ENCODE measurements around the gene CNPY3.
"Not testable (repeated sequence)": the region's sequence is repeated elsewhere in the genome, so short reads cannot be mapped to it uniquely, and the experiment has no call there.

The CNPY3 gene

GRCh38 chr6:42915732-42916131 is 13.5 kb upstream of the CNPY3 start, which contains the start of gene PTCRA:
TSS of gene PTCRA (plus strand) at chr6:42916053. CDS start at chr6:42916070, 17 bp downstream.
- no peak for DNase-seq (ENCODE audit: low spot score)

- DNase-seq (ENCODE audit: low spot score): no peak
Measured at GRCh38 chr6:42916288-42916687, 13.0 kb upstream of the CNPY3 start.

- DNase-seq (ENCODE audit: low spot score): no peak
Measured at GRCh38 chr6:42921801-42922200, 7.5 kb upstream of the CNPY3 start.

GRCh38 chr6:42923666-42924065 is 5.6 kb upstream of the CNPY3 start:
- peak; percentile 28 for DNase-seq (ENCODE audit: low spot score)

- no peak for DNase-seq (ENCODE audit: low spot score)
Measured at GRCh38 chr6:42925248-42925857, 3.9 kb upstream of the CNPY3 start.

- peak; percentile 86 for DNase-seq (ENCODE audit: low spot score)
Measured at GRCh38 chr6:42929821-42930360, 611 bp downstream of the CNPY3 start.

- no peak for DNase-seq (ENCODE audit: low spot score)
Measured at GRCh38 chr6:42932412-42932811, 3.1 kb downstream of the CNPY3 start.

- DNase-seq (ENCODE audit: low spot score): peak; percentile 60
Measured at GRCh38 chr6:42933205-42933604, 3.9 kb downstream of the CNPY3 start.

- DNase-seq (ENCODE audit: low spot score): no peak
Measured at GRCh38 chr6:42935322-42935721, 6.0 kb downstream of the CNPY3 start.

- no peak for DNase-seq (ENCODE audit: low spot score)
Measured at GRCh38 chr6:42936398-42936797, 7.1 kb downstream of the CNPY3 start.

GRCh38 chr6:42937548-42938427 is 8.5 kb downstream of the CNPY3 start:
- no peak for DNase-seq (ENCODE audit: low spot score)

GRCh38 chr6:42938428-42938796 is 9.1 kb downstream of the CNPY3 start:
- no peak for DNase-seq (ENCODE audit: low spot score)

GRCh38 chr6:42938987-42939809 is 9.9 kb downstream of the CNPY3 start:
- no peak for DNase-seq (ENCODE audit: low spot score)

GRCh38 chr6:42939810-42940167 is 10.5 kb downstream of the CNPY3 start:
- no peak for DNase-seq (ENCODE audit: low spot score)

GRCh38 chr6:42940493-42941045 is 11.3 kb downstream of the CNPY3 start:
- no peak for DNase-seq (ENCODE audit: low spot score)

- DNase-seq (ENCODE audit: low spot score): not testable (repeated sequence)
Measured at GRCh38 chr6:42941356-42941755, 12.1 kb downstream of the CNPY3 start.

GRCh38 chr6:42942444-42942843 is 13.2 kb downstream of the CNPY3 start:
- DNase-seq (ENCODE audit: low spot score): no peak

- no peak for DNase-seq (ENCODE audit: low spot score)
Measured at GRCh38 chr6:42947950-42948349, 18.7 kb downstream of the CNPY3 start.

- no peak for DNase-seq (ENCODE audit: low spot score)
Measured at GRCh38 chr6:42952389-42952788, 23.1 kb downstream of the CNPY3 start.

- DNase-seq (ENCODE audit: low spot score): not testable (repeated sequence)
Measured at GRCh38 chr6:42954405-42954804, 25.1 kb downstream of the CNPY3 start.

GRCh38 chr6:42958125-42958524 is 28.8 kb downstream of the CNPY3 start:
- DNase-seq (ENCODE audit: low spot score): no peak

GRCh38 chr6:42959917-42960242 is 30.6 kb downstream of the CNPY3 start:
- no peak for DNase-seq (ENCODE audit: low spot score)
